Measurements from ENCODE around the gene GPR32. TPM values are rescaled to one million over a fixed set of nuclear protein-coding genes. Genes with fewer than 3 reads are reported as not detected.
"Not testable (repeated sequence)": the region's sequence is repeated elsewhere in the genome, so short reads cannot be mapped to it uniquely, and the experiment has no call there.

Gene GPR32
- total RNA-seq, 4 donors from 2014 or later, result not detected

DNA sequence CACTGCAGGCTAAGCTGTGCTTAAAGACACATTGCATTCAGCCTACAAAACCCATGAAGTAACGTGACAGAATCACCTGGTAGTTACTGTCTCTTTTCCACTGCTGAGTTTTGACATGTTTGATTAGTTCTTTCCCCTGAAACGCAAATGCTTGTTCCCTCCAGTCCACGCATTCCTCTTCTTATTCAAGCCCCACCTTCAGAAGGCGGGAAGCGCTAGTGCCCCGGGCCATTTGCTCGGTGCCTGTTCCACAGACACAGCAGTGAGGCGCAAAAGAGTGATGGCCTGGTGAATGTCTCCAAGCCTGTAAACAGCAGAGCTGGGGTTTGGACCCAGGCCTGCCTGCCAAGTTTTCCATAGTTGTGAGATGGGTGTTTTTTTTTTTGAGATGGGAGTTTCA, 30.8 kb downstream of the GPR32 start:
- Histone ChIP-seq H3K9me3 (no peaks in the 10 kb centered on the region), H3K4me3 (no peak overlapping the region), H3K4me1 (peaks cover 0 to 18% (median 3%) of the 10 kb centered on the region in 4 donors), H3K27me3 (no peaks in the 10 kb centered on the region), H3K36me3 (peaks cover 0 to 29% (median 0%) of the 10 kb centered on the region in 3 donors), H3K27ac (no peak overlapping the region)
- TF ChIP-seq, protein P1, sequence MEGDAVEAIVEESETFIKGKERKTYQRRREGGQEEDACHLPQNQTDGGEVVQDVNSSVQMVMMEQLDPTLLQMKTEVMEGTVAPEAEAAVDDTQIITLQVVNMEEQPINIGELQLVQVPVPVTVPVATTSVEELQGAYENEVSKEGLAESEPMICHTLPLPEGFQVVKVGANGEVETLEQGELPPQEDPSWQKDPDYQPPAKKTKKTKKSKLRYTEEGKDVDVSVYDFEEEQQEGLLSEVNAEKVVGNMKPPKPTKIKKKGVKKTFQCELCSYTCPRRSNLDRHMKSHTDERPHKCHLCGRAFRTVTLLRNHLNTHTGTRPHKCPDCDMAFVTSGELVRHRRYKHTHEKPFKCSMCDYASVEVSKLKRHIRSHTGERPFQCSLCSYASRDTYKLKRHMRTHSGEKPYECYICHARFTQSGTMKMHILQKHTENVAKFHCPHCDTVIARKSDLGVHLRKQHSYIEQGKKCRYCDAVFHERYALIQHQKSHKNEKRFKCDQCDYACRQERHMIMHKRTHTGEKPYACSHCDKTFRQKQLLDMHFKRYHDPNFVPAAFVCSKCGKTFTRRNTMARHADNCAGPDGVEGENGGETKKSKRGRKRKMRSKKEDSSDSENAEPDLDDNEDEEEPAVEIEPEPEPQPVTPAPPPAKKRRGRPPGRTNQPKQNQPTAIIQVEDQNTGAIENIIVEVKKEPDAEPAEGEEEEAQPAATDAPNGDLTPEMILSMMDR (IDR thresholded peaks at IDR 0.05), result no peak
- TF ChIP-seq POLR2A (IDR thresholded peaks at IDR 0.05), result no peak
- no peak for DNase-seq

DNA sequence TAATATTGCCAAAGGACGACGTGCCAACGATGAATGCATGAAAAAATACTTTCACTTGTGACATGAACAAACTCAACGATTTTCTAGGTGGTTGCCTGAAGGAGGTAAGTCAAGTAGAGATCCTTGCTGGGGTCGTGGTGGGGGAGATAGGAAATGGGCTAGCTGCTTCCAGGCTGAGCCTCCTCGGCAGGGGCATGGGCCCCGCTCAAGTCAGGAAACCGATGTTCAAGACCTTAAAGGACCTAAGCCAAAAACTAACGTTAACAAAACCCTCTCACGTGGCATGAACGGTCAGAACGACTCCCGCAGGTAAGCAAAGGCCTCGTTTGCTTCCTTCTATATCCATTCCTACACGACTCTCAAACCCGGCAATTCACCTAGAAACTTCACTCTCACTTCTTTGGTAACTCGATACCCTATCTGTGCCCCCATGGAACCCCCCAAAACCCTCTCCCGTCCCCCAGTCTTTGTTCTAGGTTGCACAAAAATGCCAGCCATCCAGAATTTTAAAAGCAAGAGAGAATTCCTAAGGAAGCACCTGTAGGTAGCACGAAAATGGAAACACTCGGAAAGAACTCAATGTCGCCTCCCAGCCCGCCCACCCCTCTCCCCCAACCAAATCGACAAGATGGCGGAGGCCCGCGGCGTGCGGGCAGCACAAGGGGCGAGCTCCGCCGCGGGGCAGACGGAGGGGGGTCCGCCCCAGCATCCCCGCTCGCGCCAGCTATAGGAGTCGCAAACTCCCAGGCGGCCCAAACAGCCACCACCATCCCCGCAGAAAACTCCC, 33.6 kb downstream of the GPR32 start:
- peaks cover 0 to 18% (median 3%) of the 10 kb centered on the region in 4 donors for H3K4me1 ChIP-seq
- H3K9me3 ChIP-seq, result no peaks in the 10 kb centered on the region
- H3K4me3 ChIP-seq, result peak overlapping the region; percentile 69 to 95 (median 85)
- H3K36me3 ChIP-seq, result peaks cover 0 to 10% (median 0%) of the 10 kb centered on the region in 3 donors
- peak overlapping the region; percentile 80 to 98 (median 94) for H3K27ac ChIP-seq
- no peak for TF ChIP-seq POLR2A (IDR thresholded peaks at IDR 0.05)
- TF ChIP-seq, protein P1 (IDR thresholded peaks at IDR 0.05), result no peak
- H3K27me3 ChIP-seq, result no peaks in the 10 kb centered on the region
- no peak for DNase-seq

DNA sequence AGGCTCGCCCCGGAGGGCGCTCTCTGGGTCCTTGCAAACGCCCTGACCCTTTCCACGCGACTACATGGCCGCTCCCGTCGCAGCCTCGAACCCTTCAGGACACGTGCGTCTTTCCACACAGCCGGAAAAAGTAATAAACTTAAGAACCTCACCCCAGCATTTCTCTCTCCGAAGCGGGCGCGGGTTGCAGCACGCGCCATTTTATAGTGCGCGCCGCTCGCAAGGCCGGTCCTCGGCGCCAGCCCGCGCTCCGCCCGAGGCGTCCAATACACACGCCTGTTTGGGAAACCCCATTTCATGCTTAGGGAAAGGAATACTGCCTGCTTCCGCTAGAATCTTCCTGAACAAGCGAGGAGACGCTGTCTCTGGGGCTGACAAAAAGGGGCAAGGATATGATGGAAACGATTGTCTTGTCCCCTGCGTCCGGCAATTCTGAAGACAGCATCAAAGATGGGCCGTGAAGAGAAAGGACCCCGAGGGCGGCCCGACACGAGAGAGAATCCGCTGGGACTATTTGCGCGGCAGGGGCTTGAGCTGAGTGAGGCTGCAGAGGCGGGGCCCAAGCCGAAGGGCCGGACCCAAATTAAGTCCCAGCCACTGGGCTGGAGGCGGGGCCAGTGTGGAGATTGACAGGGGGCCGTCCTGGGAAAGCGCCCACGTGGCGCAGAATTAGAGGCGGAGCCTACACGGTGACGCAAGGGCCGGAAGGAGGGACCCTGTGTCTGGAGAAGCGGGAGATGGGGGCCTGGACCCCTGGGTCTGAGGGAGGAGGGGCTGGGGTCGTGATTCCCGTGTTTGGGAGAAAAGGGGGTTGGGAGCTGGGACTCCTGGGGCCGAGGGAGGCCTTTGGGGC, 34.4 kb downstream of the GPR32 start:
- TF ChIP-seq, protein P1 (IDR thresholded peaks at IDR 0.05), result peak in 1 of 6 experiments; percentile 19
- peak in 1 of 2 donors; percentile 35 for TF ChIP-seq POLR2A (IDR thresholded peaks at IDR 0.05)
- DNase-seq, result peak; percentile 98 to 99 (median 99)
- Histone ChIP-seq H3K4me3 (peak overlapping the region; percentile 69 to 95 (median 85)), H3K36me3 (peaks cover 0 to 10% (median 0%) of the 10 kb centered on the region in 3 donors), H3K4me1 (peaks cover 0 to 18% (median 3%) of the 10 kb centered on the region in 4 donors), H3K9me3 (no peaks in the 10 kb centered on the region), H3K27ac (peak overlapping the region; percentile 80 to 98 (median 94)), H3K27me3 (no peaks in the 10 kb centered on the region)

- DNase-seq, result no peak
- Histone ChIP-seq H3K4me3 (no peak overlapping the region), H3K4me1 (no peaks in the 10 kb centered on the region), H3K27me3 (no peaks in the 10 kb centered on the region), H3K9me3 (no peaks in the 10 kb centered on the region), H3K27ac (no peak overlapping the region), H3K36me3 (no peaks in the 10 kb centered on the region)
- TF ChIP-seq, protein P1 (IDR thresholded peaks at IDR 0.05), result no peak
- TF ChIP-seq POLR2A (IDR thresholded peaks at IDR 0.05), result no peak
These were observed 38.6 kb downstream of the GPR32 start for GRCh38 chr19:50808856-50809255.

DNA sequence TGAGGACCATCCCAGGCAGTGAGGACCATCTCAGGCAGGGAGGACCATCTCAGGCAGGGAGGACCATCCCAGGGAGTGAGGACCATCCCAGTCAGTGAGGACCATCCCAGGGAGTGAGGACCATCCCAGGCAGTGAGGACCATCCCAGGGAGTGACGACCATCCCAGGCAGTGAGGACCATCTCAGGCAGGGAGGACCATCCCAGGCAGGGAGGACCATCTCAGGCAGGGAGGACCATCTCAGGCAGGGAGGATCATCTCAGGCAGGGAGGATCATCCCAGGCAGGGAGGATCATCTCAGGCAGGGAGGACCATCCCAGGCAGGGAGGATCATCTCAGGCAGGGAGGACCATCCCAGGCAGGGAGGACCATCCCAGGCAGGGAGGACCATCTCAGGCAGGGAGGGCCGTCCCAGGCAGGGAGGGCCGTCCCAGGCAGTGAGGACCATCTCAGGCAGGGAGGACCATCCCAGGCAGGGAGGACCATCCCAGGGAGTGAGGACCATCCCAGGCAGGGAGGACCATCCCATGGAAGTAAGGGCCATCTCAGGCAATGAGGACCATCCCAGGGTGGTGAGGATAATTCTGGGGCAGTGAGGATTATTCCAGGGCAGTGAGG, 41.5 kb downstream of the GPR32 start:
- not testable (repeated sequence) for H3K36me3 ChIP-seq, H3K4me1 ChIP-seq, H3K4me3 ChIP-seq, H3K9me3 ChIP-seq, H3K27ac ChIP-seq, H3K27me3 ChIP-seq, DNase-seq

Data from Peyer's patch (tissue), 4 donors.